ENCODE data around the gene ITGA8. TPM values are rescaled to one million over a fixed set of nuclear protein-coding genes. Genes with fewer than 3 reads are reported as not detected.
"Not testable (repeated sequence)": the region's sequence is repeated elsewhere in the genome, so short reads cannot be mapped to it uniquely, and the experiment has no call there.

ITGA8 gene
- total RNA-seq = 1.2 and 2.5 TPM in 2 replicates

GRCh38 chr10:15719899-15720634 is at the start of gene ITGA8:
ITGA8 (minus strand) TSS chr10:15719922; CDS start chr10:15719771, 151 bp downstream.
- peak within 1 kb of the TSS; percentile 17 for H3K4me2 ChIP-seq (ENCODE audit: insufficient read depth, low read length)
- H3K9me3 ChIP-seq (ENCODE audit: low read depth, low read length) = no peaks in the 10 kb centered on the region
- H3K27me3 ChIP-seq (ENCODE audit: insufficient read depth, low read length) = peaks cover 50% of the 10 kb centered on the region
- peak; percentile 52 for DNase-seq (ENCODE audit: insufficient read length, low spot score, missing footprints)
- no peaks in the 10 kb centered on the region for H4K20me1 ChIP-seq (ENCODE audit: insufficient read depth, low read length)
- H3K36me3 ChIP-seq (ENCODE audit: insufficient read depth, low read length) = no peaks in the 10 kb centered on the region
- TF ChIP-seq CTCF (IDR thresholded peaks at IDR 0.05; ENCODE audit: extremely low read depth, low read depth, low read length) = peak; percentile 33
- no peak within 1 kb of the TSS for H3K27ac ChIP-seq (ENCODE audit: low read depth, low read length)
- H3K4me1 ChIP-seq (ENCODE audit: insufficient read depth, low read length) = no peaks in the 10 kb centered on the region
- H2AFZ ChIP-seq (ENCODE audit: low read length) = peak within 1 kb of the TSS; percentile 72
- H3K79me2 ChIP-seq (ENCODE audit: insufficient read depth, low read length) = no peaks in the 10 kb centered on the region
- H3K4me3 ChIP-seq (ENCODE audit: insufficient read depth, low read length) = peak within 1 kb of the TSS; percentile 28

- H3K27ac ChIP-seq (ENCODE audit: low read depth, low read length) = no peak overlapping the region
- DNase-seq (ENCODE audit: insufficient read length, low spot score, missing footprints) = no peak
- H3K4me2 ChIP-seq (ENCODE audit: insufficient read depth, low read length) = no peak overlapping the region
- no peaks in the 10 kb centered on the region for H3K9me3 ChIP-seq (ENCODE audit: low read depth, low read length)
- TF ChIP-seq CTCF (IDR thresholded peaks at IDR 0.05; ENCODE audit: extremely low read depth, low read depth, low read length) = no peak
- H3K79me2 ChIP-seq (ENCODE audit: insufficient read depth, low read length) = no peaks in the 10 kb centered on the region
- H3K27me3 ChIP-seq (ENCODE audit: insufficient read depth, low read length) = no peaks in the 10 kb centered on the region
- H3K4me3 ChIP-seq (ENCODE audit: insufficient read depth, low read length) = no peak overlapping the region
- no peaks in the 10 kb centered on the region for H4K20me1 ChIP-seq (ENCODE audit: insufficient read depth, low read length)
- no peaks in the 10 kb centered on the region for H3K36me3 ChIP-seq (ENCODE audit: insufficient read depth, low read length)
- no peak overlapping the region for H2AFZ ChIP-seq (ENCODE audit: low read length)
- no peaks in the 10 kb centered on the region for H3K4me1 ChIP-seq (ENCODE audit: insufficient read depth, low read length)
Observed at GRCh38 chr10:15764892-15765454, 45.3 kb upstream of the ITGA8 start.

GRCh38 chr10:15763006-15763405 is 43.3 kb upstream of the ITGA8 start:
- Histone ChIP-seq H4K20me1 (ENCODE audit: insufficient read depth, low read length) (no peaks in the 10 kb centered on the region), H3K9me3 (ENCODE audit: low read depth, low read length) (no peaks in the 10 kb centered on the region), H3K79me2 (ENCODE audit: insufficient read depth, low read length) (no peaks in the 10 kb centered on the region), H3K4me1 (ENCODE audit: insufficient read depth, low read length) (no peaks in the 10 kb centered on the region), H3K27ac (ENCODE audit: low read depth, low read length) (no peak overlapping the region), H3K36me3 (ENCODE audit: insufficient read depth, low read length) (no peaks in the 10 kb centered on the region), H3K4me3 (ENCODE audit: insufficient read depth, low read length) (no peak overlapping the region), H3K4me2 (ENCODE audit: insufficient read depth, low read length) (no peak overlapping the region), H2AFZ (ENCODE audit: low read length) (no peak overlapping the region), H3K27me3 (ENCODE audit: insufficient read depth, low read length) (no peaks in the 10 kb centered on the region)
- no peak for TF ChIP-seq CTCF (IDR thresholded peaks at IDR 0.05; ENCODE audit: extremely low read depth, low read depth, low read length)
- no peak for DNase-seq (ENCODE audit: insufficient read length, low spot score, missing footprints)

GRCh38 chr10:15762239-15762638 is 42.5 kb upstream of the ITGA8 start:
- H4K20me1 ChIP-seq (ENCODE audit: insufficient read depth, low read length); H3K27ac ChIP-seq (ENCODE audit: low read depth, low read length); H3K9me3 ChIP-seq (ENCODE audit: low read depth, low read length); H3K27me3 ChIP-seq (ENCODE audit: insufficient read depth, low read length); H2AFZ ChIP-seq (ENCODE audit: low read length); H3K79me2 ChIP-seq (ENCODE audit: insufficient read depth, low read length); H3K4me3 ChIP-seq (ENCODE audit: insufficient read depth, low read length); H3K36me3 ChIP-seq (ENCODE audit: insufficient read depth, low read length); DNase-seq (ENCODE audit: insufficient read length, low spot score, missing footprints); H3K4me1 ChIP-seq (ENCODE audit: insufficient read depth, low read length); H3K4me2 ChIP-seq (ENCODE audit: insufficient read depth, low read length): not testable (repeated sequence)

GRCh38 chr10:15761224-15761623 is 41.5 kb upstream of the ITGA8 start:
- H2AFZ ChIP-seq (ENCODE audit: low read length); DNase-seq (ENCODE audit: insufficient read length, low spot score, missing footprints); H3K27me3 ChIP-seq (ENCODE audit: insufficient read depth, low read length): not testable (repeated sequence)

More at GRCh38 chr10:15761224-15761623, 41.5 kb upstream of the ITGA8 start:
- not testable (repeated sequence) for H3K79me2 ChIP-seq (ENCODE audit: insufficient read depth, low read length); H3K4me1 ChIP-seq (ENCODE audit: insufficient read depth, low read length); H3K36me3 ChIP-seq (ENCODE audit: insufficient read depth, low read length); H3K4me2 ChIP-seq (ENCODE audit: insufficient read depth, low read length); H4K20me1 ChIP-seq (ENCODE audit: insufficient read depth, low read length); H3K27ac ChIP-seq (ENCODE audit: low read depth, low read length); H3K4me3 ChIP-seq (ENCODE audit: insufficient read depth, low read length); H3K9me3 ChIP-seq (ENCODE audit: low read depth, low read length)
